Amniotic stem cell (primary cell): ENCODE measurements around the gene DENND1A.
"Not testable (repeated sequence)": the region's sequence is repeated elsewhere in the genome, so short reads cannot be mapped to it uniquely, and the experiment has no call there.

Experiments used
- DNase-seq: peaks from one replicate; lab custom pipeline; 2025; lab: John Stamatoyannopoulos, UW

DENND1A gene

DNA sequence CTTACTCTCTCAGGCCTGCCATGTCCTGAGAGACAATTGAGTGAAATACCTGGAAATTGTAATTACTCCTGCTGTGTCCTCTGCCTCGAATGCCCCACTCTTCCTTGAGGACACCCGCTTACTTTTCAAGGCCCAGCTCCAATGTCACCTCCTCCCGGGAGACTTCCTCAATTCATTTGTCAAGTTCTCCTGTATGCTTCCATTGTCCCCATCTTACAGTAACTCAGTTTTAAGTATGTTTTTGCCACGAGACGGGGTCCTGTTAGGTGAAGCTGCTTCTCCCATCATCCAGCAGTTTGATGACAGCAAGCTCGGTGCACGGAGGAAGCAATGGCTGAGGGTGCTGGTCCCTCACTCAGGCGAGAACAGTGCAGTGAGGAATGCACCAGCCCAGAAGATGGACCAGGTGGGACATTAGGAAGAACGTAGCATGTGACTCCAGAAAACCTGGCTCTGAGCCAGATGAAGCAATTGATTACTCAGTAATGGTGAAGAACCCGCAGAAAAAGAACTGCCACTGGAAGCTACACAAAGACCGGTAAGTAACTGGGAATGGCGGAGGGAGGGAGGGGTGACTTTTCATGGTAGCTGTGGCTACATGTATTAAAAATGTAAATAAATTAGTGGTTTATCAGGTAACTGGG lies 274.8 kb downstream of the DENND1A start:
- DNase-seq = no peak

DNA sequence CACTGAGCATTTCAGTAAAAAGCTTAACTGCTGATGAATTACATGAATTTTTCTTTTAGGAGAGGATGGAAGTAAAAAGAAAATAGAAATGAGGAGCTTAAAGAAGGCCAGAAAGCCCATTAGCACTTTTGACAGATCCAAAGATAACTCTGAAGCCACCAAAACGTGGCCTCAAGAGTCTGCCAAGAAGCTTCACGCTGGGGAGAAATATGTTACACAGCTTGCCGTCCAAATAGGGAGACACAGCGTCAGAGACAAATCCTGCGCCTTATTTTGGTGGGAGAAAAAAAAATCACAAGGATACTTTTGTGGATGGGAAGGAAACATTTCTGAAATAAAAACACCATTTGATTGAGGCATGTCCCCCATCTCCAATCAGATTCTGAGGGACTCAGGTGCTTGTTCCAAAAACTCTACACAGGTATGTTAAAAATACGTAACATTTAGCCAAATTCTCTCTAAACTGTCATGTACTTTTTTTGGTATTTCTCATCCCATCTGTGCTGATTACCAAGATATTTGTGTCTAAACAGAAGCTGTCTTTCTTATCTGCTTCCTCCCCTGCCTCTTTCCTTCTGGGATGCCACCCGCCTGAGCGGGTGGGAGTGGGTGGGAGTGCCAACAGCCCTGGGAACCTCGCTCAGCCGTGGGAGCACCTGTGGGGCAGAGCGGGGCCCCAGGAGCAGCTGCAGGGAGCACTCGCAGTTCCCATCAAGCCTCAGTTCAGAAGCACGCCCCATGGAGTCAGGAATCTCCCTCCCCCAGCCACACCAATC lies 275.5 kb downstream of the DENND1A start:
- DNase-seq = no peak

DNA sequence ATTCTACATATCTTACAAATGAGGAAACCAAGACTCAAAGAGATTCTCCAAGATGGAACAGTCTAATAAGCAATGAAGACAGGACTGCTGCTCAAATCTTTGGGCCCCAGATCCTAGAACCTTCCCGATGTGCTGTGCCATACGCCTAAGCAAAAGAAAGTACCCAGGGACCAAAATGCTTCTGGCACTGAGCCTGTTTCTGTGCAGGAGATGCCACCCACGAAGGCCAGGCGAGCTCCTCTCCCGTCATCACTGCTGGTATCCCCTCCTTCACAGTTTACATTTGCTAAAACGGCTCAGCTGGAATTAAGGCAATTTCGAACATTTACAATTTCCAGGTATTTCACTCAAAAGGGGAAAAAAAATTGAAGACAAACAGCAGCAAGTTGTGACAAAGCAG lies 277.5 kb downstream of the DENND1A start:
- no peak for DNase-seq

DNA sequence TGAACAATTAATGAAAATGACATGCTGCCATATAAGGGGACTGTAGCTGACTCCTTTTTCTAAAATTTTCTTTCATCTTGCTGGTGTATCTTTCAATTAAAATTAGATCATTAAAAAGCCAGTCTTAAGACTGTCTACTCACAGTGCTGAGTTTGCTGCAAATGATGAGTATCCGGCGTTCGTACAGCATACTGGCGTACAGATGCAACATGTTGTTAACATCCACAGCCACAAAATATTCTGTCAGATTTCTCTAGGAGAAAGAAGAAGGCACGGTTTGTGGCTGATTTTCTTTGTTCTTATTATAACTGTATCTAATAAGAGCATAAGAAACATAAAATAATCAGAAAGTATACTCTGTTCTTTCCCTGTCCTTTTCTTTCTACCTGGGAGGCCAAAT lies 278.1 kb downstream of the DENND1A start:
- DNase-seq = no peak

DNA sequence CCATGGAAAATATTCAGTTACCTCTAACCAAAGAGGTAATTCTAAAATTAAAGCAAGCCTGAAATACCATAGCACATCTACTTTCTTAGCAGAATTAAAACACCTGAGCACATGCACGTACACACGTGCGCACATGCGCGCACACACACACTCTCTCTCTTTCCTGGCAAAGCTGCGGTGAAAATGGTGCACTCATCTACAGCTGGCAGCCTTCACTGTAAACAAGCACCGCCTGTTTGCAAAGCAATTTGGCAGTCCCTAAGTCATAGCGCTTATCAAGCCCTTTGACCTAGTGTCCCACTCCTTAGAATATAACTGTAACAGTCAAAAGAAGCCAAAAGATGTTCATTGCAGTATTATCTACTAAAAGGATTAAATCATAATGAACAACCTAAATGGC lies 278.7 kb downstream of the DENND1A start:
- DNase-seq = no peak

DNA sequence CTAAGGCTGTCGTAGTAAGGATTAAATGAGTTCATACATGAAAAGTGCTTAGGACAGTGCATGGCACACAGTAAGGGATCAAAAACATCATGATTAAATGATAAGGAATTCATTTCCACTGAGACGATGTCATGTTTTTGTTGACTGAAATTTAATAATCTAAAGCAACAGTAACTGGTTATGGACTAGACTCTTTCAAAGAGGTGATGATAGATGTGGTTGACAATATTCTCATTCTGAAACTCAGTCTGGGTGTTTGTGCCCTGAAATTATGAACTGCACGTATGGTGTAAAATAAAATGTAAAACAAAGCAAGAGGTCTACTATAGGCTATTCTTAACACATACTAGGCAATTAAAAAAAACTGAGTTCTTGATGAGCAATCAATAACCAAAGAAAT lies 280.0 kb downstream of the DENND1A start:
- DNase-seq = no peak

DNA sequence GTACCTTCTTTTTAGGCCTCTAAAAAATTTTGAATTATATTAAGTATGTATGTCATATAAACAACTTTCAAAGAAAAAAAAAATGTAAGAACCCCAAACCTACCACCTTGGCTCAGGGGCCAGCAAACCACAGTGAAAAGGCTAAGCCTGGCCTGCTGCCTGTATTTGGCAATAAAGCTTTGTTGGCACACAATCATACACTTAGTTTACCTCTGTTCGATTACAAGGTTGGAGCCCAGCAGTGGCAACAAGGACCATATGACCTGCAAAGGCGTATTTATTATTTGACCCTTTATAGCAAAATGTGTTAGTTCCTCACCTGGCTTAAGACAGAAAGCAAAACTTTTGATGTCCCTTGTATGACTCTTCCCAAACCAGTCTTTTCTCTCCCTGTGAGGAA lies 282.8 kb downstream of the DENND1A start:
- no peak for DNase-seq

DNA sequence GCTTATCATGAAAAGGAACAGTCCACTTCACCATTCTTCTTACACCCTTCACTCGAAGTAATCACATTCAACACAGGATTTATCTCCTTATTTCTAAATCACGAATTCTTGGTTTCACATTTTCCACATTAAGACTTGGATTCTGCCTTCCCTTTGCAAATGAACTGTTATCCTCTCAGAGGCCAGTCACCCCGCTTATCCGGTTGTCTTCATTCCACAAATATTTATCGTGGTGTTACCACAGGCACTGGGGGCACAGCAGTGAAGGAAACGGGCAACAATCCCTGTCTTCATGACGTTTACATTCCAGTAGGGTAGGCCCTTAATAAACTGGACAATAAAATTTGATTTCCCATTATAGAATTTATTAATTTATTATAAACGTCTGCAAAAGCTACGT lies 284.2 kb downstream of the DENND1A start:
- no peak for DNase-seq

DNA sequence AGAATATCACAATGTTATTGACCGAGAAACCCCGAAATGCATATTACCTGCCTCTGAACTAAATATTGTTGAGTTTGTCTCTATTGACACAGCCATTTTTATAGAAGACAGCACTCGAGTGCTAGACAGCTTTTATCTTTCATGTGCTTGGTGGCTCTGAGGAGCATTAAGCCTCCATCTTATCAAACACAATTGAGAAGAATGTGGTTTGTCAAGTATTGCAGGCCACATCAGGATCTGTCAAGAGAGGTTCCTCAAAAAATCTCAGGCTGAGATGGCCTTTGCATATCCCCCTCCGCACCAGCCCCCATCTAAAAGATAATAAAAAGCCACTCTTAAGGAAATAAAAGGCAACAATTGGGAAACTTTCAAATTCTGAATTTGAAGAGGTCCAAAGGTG lies 284.8 kb downstream of the DENND1A start:
- DNase-seq = no peak

DNA sequence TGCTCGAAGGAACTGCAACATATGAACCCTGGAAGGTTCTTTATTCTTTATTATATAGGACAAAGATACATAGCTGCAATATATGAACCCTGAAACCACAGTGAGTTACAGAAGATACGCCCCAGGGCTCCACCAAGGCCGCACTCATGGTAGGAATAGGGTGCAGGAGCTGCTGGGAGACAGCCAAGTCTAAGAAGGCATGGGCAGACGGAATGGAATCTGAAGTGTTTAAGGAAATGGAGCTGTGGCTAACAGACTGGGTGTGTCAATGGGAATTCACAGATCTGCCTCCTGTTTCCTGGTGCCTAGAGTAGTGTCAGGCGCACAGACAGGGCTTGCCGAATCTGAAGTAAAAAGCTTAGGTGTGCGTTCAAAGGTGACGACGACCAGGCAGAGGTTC lies 286.4 kb downstream of the DENND1A start:
- no peak for DNase-seq

DNA sequence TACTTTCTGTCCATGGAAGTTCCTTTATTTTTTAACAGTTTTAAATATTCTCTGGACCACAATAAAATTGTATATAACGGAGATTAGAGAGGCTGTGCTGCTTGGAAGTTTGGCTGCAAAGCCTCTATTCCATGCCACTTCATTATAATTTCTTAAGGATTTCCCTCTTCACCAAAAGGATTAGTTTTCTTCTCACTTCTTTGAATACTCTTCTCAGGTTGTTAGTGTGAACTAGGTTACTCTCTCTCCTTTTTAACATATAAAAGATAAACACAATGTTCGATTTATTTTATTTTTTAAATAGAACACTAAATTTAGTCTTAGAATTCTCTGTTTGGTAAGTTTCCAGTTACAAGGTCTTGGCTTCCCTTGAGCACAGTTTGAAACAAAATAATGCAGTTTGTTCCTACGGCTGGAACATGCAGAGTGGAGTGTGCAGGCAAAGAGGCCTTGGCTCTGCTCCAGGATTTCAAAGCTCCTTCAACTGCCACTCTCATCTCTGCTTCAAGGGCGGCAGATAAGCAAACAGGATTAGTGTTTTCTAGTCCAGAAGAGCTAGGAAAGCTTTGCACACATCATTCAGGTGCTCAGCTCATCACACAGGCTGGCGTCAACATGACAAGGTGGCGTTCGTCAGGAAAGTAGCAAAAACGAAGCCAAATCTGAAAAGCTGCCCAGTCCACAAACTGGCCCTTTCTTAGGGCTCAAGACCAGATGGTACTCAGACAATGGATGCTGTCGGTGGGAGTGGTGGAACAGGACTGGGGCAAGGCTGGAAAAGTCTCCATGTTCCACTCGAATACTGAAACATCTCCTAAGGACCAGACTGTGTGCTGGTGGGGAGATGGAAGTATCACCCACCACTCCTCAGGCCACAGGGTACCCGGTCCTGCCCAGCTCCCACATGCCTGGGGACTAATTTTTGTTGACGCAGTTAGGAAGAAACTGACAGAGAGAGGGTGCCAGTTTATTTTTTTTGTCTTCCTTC lies 287.3 kb downstream of the DENND1A start:
- DNase-seq = no peak

DNA sequence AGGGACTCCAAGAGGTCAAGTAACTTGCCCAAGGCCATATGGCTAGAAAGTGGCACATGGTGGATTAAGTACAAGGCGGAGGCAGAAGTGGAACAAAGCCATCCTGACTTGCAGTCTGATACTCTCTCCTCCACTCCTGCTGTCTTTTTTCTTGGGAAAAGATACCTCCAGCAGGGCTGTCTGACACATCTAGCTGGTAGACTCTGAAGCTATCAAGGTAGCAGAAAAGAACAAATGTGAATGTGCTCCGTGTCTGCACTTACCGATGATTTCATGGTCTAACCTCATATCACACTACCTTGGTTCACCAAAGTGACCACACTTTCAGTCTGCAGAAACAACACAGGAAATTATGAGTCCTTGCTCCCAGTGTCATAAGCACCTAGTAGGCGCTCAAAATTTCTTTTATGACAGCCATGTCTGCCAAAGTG lies 289.1 kb downstream of the DENND1A start:
- DNase-seq = no peak

DNA sequence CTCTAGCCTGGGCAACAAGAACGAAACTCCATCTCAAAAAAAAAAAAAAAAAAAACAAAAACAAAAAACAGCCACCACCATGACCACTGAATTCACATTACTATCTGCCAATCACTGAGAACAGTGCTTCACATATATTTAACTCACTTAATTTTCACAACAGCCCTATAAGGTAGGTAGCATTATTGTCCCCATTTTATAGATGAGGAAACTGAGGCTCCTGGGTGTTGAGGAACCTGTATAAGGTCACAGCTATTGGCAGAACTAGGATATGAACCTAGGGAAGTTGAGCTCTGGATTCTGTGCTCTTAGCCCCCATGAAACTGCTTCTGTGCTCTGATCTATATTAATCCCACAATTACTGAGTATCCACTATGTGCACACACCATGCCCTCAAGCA lies 290.2 kb downstream of the DENND1A start:
- no peak for DNase-seq

DNA sequence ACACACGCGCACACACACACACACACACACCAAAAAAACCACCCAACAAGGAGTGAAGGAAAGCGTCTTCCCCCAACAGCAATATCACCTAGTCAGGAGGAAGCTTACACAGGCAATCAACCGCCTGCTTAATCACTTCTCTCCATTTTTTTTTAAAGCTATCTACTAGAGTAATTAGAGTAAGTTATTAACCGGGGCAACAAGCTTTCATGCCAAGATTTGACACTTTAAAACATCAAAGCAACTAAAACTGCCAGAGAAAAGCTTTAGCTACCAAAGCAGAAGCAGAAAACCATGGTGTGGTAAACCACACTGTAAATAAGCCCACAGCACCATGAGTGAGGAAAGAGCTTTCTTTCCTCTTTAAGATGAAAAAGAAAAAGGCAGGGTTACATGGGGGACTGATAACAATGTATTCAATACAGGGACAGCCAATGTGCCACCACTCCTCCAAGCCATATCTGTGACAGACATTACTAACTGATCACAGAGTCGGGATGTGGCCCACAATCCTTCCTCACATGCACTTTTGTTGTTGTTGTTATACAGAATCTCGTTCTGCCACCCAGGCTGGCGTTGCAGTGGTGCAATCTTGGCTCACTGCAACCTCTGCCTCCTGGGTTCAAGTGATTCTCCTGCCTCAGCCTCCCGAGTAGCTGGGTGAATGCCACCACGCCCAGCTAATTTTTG lies 291.8 kb downstream of the DENND1A start:
- DNase-seq = no peak

DNA sequence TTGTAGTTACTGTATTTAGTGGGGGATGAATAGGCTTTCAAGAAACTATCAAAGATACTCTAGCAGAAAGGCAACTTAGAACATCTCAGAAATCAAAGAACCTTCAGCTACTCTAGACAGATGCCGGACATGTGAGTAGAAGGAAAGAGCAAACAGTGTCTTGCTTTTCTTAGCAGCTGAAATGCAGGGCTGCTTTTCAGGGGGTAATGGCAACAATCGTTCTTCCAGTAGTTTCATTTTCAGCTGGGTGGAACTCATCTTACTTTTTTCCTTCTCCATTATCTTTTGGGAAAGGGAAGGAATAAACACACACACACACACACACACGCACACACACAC lies 292.4 kb downstream of the DENND1A start:
- no peak for DNase-seq

DNA sequence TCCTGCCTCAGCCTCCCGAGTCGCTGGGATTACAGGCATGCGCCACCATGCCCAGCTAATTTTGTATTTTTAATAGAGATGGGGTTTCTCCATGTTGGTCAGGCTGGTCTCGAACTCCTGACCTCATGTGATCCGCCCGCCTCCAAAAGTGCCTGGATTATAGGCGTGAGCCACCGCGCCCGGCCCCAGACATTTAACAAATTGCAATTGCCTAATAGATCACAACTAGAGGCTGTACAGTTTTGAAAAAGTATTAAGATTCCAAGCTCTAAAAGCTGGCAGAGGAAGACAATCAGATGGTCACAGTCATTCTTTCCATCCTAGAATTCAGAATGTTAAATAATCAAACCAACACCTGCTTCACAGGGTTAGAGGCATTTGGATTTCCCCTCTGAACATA lies 293.1 kb downstream of the DENND1A start:
- not testable (repeated sequence) for DNase-seq

DNA sequence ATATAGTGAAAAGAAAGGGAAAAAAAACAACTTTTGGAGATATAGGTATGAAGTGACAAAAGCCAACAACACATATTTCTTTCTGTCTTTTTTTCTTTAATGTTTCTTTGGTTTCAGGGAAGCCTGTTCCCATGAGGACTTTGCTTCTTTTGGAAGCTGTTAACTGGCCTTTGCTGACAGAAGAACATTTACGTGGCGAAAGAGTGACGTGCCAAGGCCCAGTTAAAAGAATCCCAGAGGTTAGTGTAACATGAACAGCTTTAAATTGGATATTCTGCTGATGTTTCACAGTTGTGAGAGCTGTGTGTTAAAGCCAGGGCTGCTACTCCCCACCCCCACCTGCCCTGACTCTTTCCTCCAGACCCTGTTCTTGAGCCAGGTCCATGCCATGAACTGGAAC lies 298.1 kb downstream of the DENND1A start:
- no peak for DNase-seq

DNA sequence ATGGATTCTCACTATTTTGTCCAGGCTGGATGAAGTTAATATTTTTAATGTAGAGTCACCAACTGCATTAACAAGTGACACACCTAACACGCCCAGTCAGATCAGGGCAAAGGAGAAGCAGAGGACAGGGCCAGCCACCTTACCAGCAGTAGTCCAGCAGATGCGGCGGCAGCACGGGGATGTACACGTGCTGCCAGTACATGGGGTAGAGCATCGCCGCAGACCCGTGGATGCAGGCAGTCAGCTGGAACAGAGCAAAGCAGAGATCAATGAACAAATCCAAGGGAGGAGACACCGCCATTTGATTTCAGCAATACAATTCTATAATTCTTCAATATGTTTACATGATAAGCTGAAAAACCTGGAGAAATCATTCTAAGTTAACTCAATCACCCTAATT lies 299.7 kb downstream of the DENND1A start:
- DNase-seq = no peak

DNA sequence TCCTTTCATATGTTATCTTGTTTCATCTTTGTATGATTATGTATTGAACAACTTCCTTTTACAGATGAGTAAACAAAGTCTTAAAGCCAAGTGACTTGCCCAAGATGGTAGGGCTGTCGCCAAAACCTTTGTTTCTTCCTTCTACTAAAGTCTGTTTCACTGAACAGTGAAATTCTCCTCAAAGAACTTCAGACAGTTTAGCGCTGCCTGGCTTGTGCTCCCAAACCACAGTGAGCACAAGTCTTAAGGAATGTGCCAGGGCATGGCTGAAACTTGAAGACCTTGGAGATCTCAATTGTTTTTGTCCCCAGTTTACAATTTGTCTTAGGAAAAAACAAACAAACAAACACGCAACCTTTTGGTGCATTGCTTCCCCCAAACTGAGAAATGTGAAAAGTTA lies 300.4 kb downstream of the DENND1A start:
- DNase-seq = no peak

DNA sequence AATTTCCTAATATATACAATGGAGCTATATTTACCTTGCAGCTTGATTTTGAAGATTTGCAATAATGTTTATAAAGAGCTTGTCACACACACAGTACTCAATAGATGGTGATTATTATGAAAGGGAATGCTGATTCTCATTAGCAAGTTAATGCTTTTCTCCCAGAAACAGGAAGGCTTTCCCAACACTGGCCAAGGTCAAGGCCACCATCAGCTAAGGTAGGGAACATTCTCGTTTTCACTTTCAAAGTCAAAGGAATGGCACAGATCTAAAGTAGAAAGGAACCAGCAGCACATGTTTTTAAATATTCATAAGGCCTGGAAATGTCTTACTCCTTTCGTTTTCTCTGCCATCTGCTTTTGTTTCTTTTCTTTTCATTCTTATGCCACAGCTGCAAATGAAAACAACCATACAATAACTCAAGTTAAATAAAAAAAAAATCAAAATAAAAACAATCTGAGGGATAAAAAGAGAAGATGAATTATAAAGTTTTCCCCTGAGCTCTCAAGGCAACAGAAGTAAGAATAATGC lies 307.1 kb downstream of the DENND1A start:
- DNase-seq = no peak

DNA sequence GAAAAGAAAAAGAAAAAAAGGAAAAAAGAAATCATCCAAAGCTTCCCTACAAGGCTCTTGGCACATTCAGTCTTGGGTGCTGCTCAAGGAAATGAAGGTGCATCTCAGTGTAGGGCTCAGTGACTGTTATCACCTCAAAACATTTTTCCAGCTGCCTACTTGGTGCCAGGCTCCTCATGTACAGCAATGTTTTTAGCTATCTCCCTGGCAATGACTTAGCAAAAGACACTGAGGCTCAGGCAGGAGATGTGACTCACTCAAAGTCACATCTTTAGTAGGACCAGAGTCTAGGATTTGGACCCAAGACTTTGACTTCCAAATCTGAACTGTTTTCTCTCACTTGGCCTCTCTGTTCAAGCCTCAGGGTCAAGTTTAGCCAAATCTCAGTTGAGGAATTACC lies 309.7 kb downstream of the DENND1A start:
- no peak for DNase-seq
